GM23248 (cell line): ENCODE measurements around the gene CBFA2T3.

Experiments used
- EZH2 ChIP-seq: fragments of 200-600 bp; sonication (generic); IDR thresholded peaks from 2 replicates; pipeline ENCODE4 v1.6.1; 2018; ENCODE audit warnings: antibody characterized with exemption, mild to moderate bottlenecking; ENCODE audit not compliant: insufficient read depth, poor library complexity, severe bottlenecking
- EZH2phosphoT487 ChIP-seq: fragments of 200-600 bp; sonication (generic); IDR thresholded peaks from 2 replicates; pipeline ENCODE4 v1.6.1; 2018; ENCODE audit warnings: antibody characterized with exemption, moderate library complexity, mild to moderate bottlenecking, low read depth; ENCODE audit not compliant: insufficient read depth

DNA sequence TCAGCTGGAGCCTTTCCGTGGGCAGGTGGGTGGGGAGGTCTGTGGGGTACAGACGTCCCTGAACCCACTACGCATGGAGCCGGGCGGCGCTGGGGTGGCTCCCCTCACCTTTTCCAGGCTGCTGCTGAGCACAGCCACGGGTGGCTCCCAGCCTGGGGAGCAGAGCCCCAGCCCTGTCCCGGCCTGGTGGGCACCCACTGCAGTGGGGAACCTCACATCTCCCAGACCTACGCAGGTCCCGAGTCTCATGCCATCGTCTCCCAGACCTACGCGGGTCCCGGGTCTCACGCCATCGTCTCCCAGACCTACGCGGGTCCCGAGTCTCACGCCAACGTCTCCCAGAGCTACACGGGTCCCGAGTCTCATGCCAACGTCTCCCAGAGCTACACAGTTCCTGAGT lies 148.3 kb downstream of the CBFA2T3 start:
- TF ChIP-seq EZH2, result no peak
- TF ChIP-seq EZH2phosphoT487, result no peak
